Tibial nerve (tissue), 4 donors: ENCODE results near the gene TCF4. TPM values are rescaled to one million over a fixed set of nuclear protein-coding genes. Genes with fewer than 3 reads are reported as not detected.

Source experiments
- DNase-seq, 2 donors: peaks; one replicate each; pipeline ENCODE4 v3.0.0-alpha.2; 2019; ENCODE audit warnings: low spot score in 2 of 2
- H3K27ac ChIP-seq, 4 donors: fragments of 200-600 bp; sonication (generic) in 3 of 4; one replicate each; pipeline ENCODE4 v1.5.1; 2017 to 2019; ENCODE audit warnings: mild to moderate bottlenecking in 1 of 4
- H3K27me3 ChIP-seq, 2 donors: fragments of 200-600 bp; sonication (generic) in 1 of 2; one replicate each; pipeline versions ENCODE4 v1.5.1 to v1.6.0; 2017 to 2019
- H3K36me3 ChIP-seq, 3 donors: fragments of 200-600 bp; sonication (generic); one replicate each; pipeline ENCODE4 v1.5.1; 2018 to 2019
- H3K4me1 ChIP-seq, 4 donors: fragments of 200-600 bp; sonication (generic) in 3 of 4; one replicate each; pipeline ENCODE4 v1.5.1; 2017 to 2019
- H3K4me3 ChIP-seq, 4 donors: fragments of 200-600 bp; sonication (generic) in 3 of 4; one replicate each; pipeline ENCODE4 v1.5.1; 2017 to 2019; ENCODE audit warnings: mild to moderate bottlenecking in 1 of 4, moderate library complexity in 1 of 4
- H3K9me3 ChIP-seq, 4 donors: fragments of 200-600 bp; sonication (generic) in 3 of 4; one replicate each; pipeline ENCODE4 v1.5.1; 2017 to 2019
- CTCF ChIP-seq, 5 experiments: fragments of 200-600 bp in 3 of 5; fragments of 450-650 bp in 2 of 5; sonication (generic) in 3 of 5; IDR thresholded peaks; one replicate each; pipeline ENCODE4 v1.5.1; 2016 to 2019; ENCODE audit warnings: antibody characterized with exemption in 5 of 5, mild to moderate bottlenecking in 3 of 5, moderate library complexity in 2 of 5
- EP300 ChIP-seq, 2 donors: sonication (generic); formaldehyde crosslinking; IDR thresholded peaks; one replicate each; pipeline ENCODE4 v1.6.1; 2017; ENCODE audit warnings: antibody characterized with exemption in 2 of 2, mild to moderate bottlenecking in 1 of 2
- POLR2A ChIP-seq, 2 donors: fragments of 450-650 bp; IDR thresholded peaks; one replicate each; pipeline ENCODE4 v1.6.1; 2017; ENCODE audit warnings: antibody characterized with exemption in 2 of 2, mild to moderate bottlenecking in 2 of 2, moderate library complexity in 2 of 2
- WGBS, 2 donors: methylation state at CpG; one replicate each; pipeline ENCODE4 v1.1.5; 2018; 5-methylcytosine and 5-hydroxymethylcytosine counted together
- total RNA-seq, 4 donors: library from RNA; depleted of rRNA; stranded (reverse); fragments of >200 nt; gene quantifications; one replicate each; pipeline ENCODE4 v1.1.0, GENCODE V29; 2016

TCF4 gene
- total RNA-seq, 4 donors from 2014 or later = 100 to 157 (median 114) TPM

GRCh38 chr18:55396979-55397378, 191.0 kb downstream of the TCF4 start:
- H3K4me3 ChIP-seq = no peak overlapping the region
- H3K36me3 ChIP-seq = no peaks in the 10 kb centered on the region
- no peaks in the 10 kb centered on the region for H3K9me3 ChIP-seq
- H3K4me1 ChIP-seq = peaks cover 0 to 31% (median 3%) of the 10 kb centered on the region in 4 donors
- no peaks in the 10 kb centered on the region for H3K27me3 ChIP-seq
- WGBS, 2 donors = 62 to 74% methylated on average over 2 of the region's 2 CpGs
- TF ChIP-seq CTCF (IDR thresholded peaks at IDR 0.05) (no peak), EP300 (IDR thresholded peaks at IDR 0.05) (no peak), POLR2A (IDR thresholded peaks at IDR 0.05) (no peak)
- no peak overlapping the region for H3K27ac ChIP-seq
- DNase-seq = no peak

- WGBS, 2 donors = 84 to 92% methylated on average over 3 of the region's 3 CpGs
- Histone ChIP-seq H3K36me3 (no peaks in the 10 kb centered on the region), H3K9me3 (no peaks in the 10 kb centered on the region), H3K4me3 (no peak overlapping the region), H3K27me3 (no peaks in the 10 kb centered on the region), H3K27ac (no peak overlapping the region), H3K4me1 (peaks cover 0 to 26% (median under 1%) of the 10 kb centered on the region in 4 donors)
- no peak for DNase-seq
- no peak for TF ChIP-seq CTCF (IDR thresholded peaks at IDR 0.05)
- TF ChIP-seq EP300 (IDR thresholded peaks at IDR 0.05) = no peak
- no peak for TF ChIP-seq POLR2A (IDR thresholded peaks at IDR 0.05)
Measured at GRCh38 chr18:55396267-55396905, 191.6 kb downstream of the TCF4 start.

- Histone ChIP-seq H3K36me3 (no peaks in the 10 kb centered on the region), H3K4me1 (peaks cover 0 to 21% (median 0%) of the 10 kb centered on the region in 4 donors), H3K9me3 (no peaks in the 10 kb centered on the region), H3K27ac (no peak overlapping the region), H3K27me3 (no peaks in the 10 kb centered on the region), H3K4me3 (no peak overlapping the region)
- 88 to 94% methylated on average over 6 of the region's 6 CpGs for WGBS, 2 donors
- no peak for TF ChIP-seq POLR2A (IDR thresholded peaks at IDR 0.05)
- TF ChIP-seq CTCF (IDR thresholded peaks at IDR 0.05) = no peak
- no peak for TF ChIP-seq EP300 (IDR thresholded peaks at IDR 0.05)
- no peak for DNase-seq
Measured at GRCh38 chr18:55395799-55396198, 192.2 kb downstream of the TCF4 start.

- no peaks in the 10 kb centered on the region for H3K27me3 ChIP-seq
- DNase-seq = no peak
- H3K36me3 ChIP-seq = no peaks in the 10 kb centered on the region
- no peak for TF ChIP-seq POLR2A (IDR thresholded peaks at IDR 0.05)
- no peak for TF ChIP-seq CTCF (IDR thresholded peaks at IDR 0.05)
- no peak for TF ChIP-seq EP300 (IDR thresholded peaks at IDR 0.05)
- WGBS, 2 donors = 87 to 94% methylated on average over 4 of the region's 4 CpGs
- no peak overlapping the region for H3K4me3 ChIP-seq
- peaks cover 0 to 28% (median 2%) of the 10 kb centered on the region in 4 donors for H3K4me1 ChIP-seq
- H3K27ac ChIP-seq = no peak overlapping the region
- H3K9me3 ChIP-seq = no peaks in the 10 kb centered on the region
Measured at GRCh38 chr18:55390898-55391297, 197.1 kb downstream of the TCF4 start.

- WGBS, 2 donors = 27 to 37% methylated on average over 8 of the region's 8 CpGs
- Histone ChIP-seq H3K27ac (peak overlapping the region in 2 of 4 donors; percentile 72), H3K4me3 (no peak overlapping the region), H3K9me3 (peaks cover 0 to 4% (median under 1%) of the 10 kb centered on the region in 4 donors), H3K4me1 (peaks cover 0 to 34% (median 2%) of the 10 kb centered on the region in 4 donors), H3K36me3 (no peaks in the 10 kb centered on the region), H3K27me3 (no peaks in the 10 kb centered on the region)
- TF ChIP-seq EP300 (IDR thresholded peaks at IDR 0.05) = peak in 1 of 2 donors; percentile 64
- TF ChIP-seq POLR2A (IDR thresholded peaks at IDR 0.05) = no peak
- no peak for TF ChIP-seq CTCF (IDR thresholded peaks at IDR 0.05)
- no peak for DNase-seq
Measured at GRCh38 chr18:55387139-55387984, 200.6 kb downstream of the TCF4 start.
